Loucy (cell line): ENCODE results near the gene RPN2.

ENCODE experiments used
- CTCF ChIP-seq: fragments of 200-600 bp; sonication (generic); conservative IDR thresholded peaks from 2 replicates; pipeline ENCODE4 v1.5.1; 2014; ENCODE audit warnings: mild to moderate bottlenecking, antibody characterized with exemption, low read length
- EZH2phosphoT487 ChIP-seq: fragments of 200-600 bp; IDR thresholded peaks from 2 replicates; pipeline ENCODE4 v1.6.1; 2018; ENCODE audit warnings: antibody characterized with exemption, mild to moderate bottlenecking, moderate library complexity, borderline replicate concordance

GRCh38 chr20:37254114-37254878 is 75.2 kb downstream of the RPN2 start:
- TF ChIP-seq CTCF (no peak), EZH2phosphoT487 (no peak)
